Suprapubic skin (tissue), 2 donors: ENCODE results near the gene GPR157.

ENCODE experiments used
- EP300 ChIP-seq: sonication (generic); formaldehyde crosslinking; IDR thresholded peaks from one replicate; pipeline ENCODE4 v1.6.1; 2017; ENCODE audit warnings: antibody characterized with exemption
- POLR2A ChIP-seq, 2 donors: fragments of 450-650 bp; IDR thresholded peaks; one replicate each; pipeline ENCODE4 v1.6.1; 2017; ENCODE audit warnings: antibody characterized with exemption in 2 of 2, mild to moderate bottlenecking in 2 of 2, moderate library complexity in 2 of 2

- TF ChIP-seq EP300 (no peak), POLR2A (IDR thresholded peaks at IDR 0.05) (no peak)
These were observed 17.3 kb upstream of the GPR157 start for GRCh38 chr1:9146156-9146555.
